Measurements from ENCODE around the gene DLGAP1. TPM values are rescaled to one million over a fixed set of nuclear protein-coding genes. Genes with fewer than 3 reads are reported as not detected.

Gene DLGAP1
- total and polyA plus RNA-seq, 2 of the 13 experiments (the other 11 are each of a cell fraction or from before 2014, with no cell fraction given) = 0.01 TPM; not detected in 1

- TF ChIP-seq CENPT (CRISPR knock-in tag; IDR thresholded peaks at IDR 0.05; ENCODE audit: low read depth) (no peak), ZNF501 (CRISPR knock-in tag; IDR thresholded peaks at IDR 0.05) (peak; percentile 37; the same call in 1 of the 2 replicates), SALL2 (CRISPR knock-in tag; IDR thresholded peaks at IDR 0.05) (peak; percentile 43; the same call in 1 of the 2 replicates), CTCF (CRISPR knock-in tag; IDR thresholded peaks at IDR 0.05) (peak; percentile 93), BRD4 (CRISPR knock-in tag; IDR thresholded peaks at IDR 0.05) (no peak), SALL1 (CRISPR knock-in tag; IDR thresholded peaks at IDR 0.05) (peak; percentile 54; the same call in 1 of the 2 replicates), KDM2A (CRISPR knock-in tag; IDR thresholded peaks at IDR 0.05; ENCODE audit: borderline replicate concordance, low read depth) (peak; percentile 88; the same call in 1 of the 2 replicates), ZNF605 (CRISPR knock-in tag; IDR thresholded peaks at IDR 0.05) (peak; percentile 43; the same call in 1 of the 2 replicates), CBX2 (IDR thresholded peaks at IDR 0.05; ENCODE audit: low read depth, low read length) (no peak), CBX2 (CRISPR knock-in tag; IDR thresholded peaks at IDR 0.05; ENCODE audit: low read depth) (no peak), ZNF746 (CRISPR knock-in tag; IDR thresholded peaks at IDR 0.05) (no peak), ARID5B (CRISPR knock-in tag; IDR thresholded peaks at IDR 0.05) (peak; percentile 46; the same call in 1 of the 2 replicates), RNF2 (conservative IDR thresholded peaks at IDR 0.05; ENCODE audit: low read depth) (peak; percentile 47; the same call in 1 of the 2 replicates), LCORL (IDR thresholded peaks at IDR 0.05) (no peak), LCORL (CRISPR knock-in tag; IDR thresholded peaks at IDR 0.05) (0 out of 2 replicates have a peak, but pooled peaks have one; percentile 18), ZFP41 (CRISPR knock-in tag; IDR thresholded peaks at IDR 0.05; ENCODE audit: borderline replicate concordance) (no peak), XRCC5 (optimal IDR thresholded peaks at IDR 0.05; ENCODE audit: low read length) (peak; percentile 83), ESRRA (CRISPR knock-in tag; IDR thresholded peaks at IDR 0.05; ENCODE audit: low read depth) (no peak), PITX1 (CRISPR knock-in tag; IDR thresholded peaks at IDR 0.05) (0 out of 2 replicates have a peak, but pooled peaks have one; percentile 21), TEAD3 (CRISPR knock-in tag; optimal IDR thresholded peaks at IDR 0.05; ENCODE audit: borderline replicate concordance) (peak; percentile 37), EED (CRISPR knock-in tag; IDR thresholded peaks at IDR 0.05) (0 out of 2 replicates have a peak, but pooled peaks have one; percentile 31)
- TF ChIP-seq, protein P1, sequence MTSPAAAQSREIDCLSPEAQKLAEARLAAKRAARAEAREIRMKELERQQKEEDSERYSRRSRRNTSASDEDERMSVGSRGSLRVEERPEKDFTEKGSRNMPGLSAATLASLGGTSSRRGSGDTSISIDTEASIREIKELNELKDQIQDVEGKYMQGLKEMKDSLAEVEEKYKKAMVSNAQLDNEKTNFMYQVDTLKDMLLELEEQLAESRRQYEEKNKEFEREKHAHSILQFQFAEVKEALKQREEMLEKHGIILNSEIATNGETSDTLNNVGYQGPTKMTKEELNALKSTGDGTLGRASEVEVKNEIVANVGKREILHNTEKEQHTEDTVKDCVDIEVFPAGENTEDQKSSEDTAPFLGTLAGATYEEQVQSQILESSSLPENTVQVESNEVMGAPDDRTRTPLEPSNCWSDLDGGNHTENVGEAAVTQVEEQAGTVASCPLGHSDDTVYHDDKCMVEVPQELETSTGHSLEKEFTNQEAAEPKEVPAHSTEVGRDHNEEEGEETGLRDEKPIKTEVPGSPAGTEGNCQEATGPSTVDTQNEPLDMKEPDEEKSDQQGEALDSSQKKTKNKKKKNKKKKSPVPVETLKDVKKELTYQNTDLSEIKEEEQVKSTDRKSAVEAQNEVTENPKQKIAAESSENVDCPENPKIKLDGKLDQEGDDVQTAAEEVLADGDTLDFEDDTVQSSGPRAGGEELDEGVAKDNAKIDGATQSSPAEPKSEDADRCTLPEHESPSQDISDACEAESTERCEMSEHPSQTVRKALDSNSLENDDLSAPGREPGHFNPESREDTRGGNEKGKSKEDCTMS (CRISPR knock-in tag; conservative IDR thresholded peaks at IDR 0.05) = no peak
Measured at GRCh38 chr18:3771121-3771971, 683.8 kb downstream of the DLGAP1 start (continued).

All from HepG2 (cell line).